Progenitor cell of endocrine pancreas (in vitro differentiated cells): ENCODE data around the gene WDR6. TPM values are rescaled to one million over a fixed set of nuclear protein-coding genes. Genes with fewer than 3 reads are reported as not detected.

Experiments
- DNase-seq: peaks from one replicate; pipeline ENCODE4 v3.0.0; 2021; ENCODE audit warnings: low spot score; ENCODE audit not compliant: unreplicated experiment
- H3K27ac Mint-ChIP-seq: 2 replicates; pipeline ENCODE4 v1.8.0; 2021; ENCODE audit warnings: mild to moderate bottlenecking, moderate library complexity, mixed read lengths
- H3K27me3 Mint-ChIP-seq: 2 replicates; pipeline ENCODE4 v1.8.0; 2021; ENCODE audit warnings: mixed read lengths
- H3K36me3 Mint-ChIP-seq: 2 replicates; pipeline ENCODE4 v1.8.0; 2022; ENCODE audit warnings: mixed read lengths; ENCODE audit not compliant: insufficient read depth
- H3K4me1 Mint-ChIP-seq: 2 replicates; pipeline ENCODE4 v1.8.0; 2021; ENCODE audit warnings: low read depth, mixed read lengths
- H3K4me3 Mint-ChIP-seq: 2 replicates; pipeline ENCODE4 v1.8.0; 2021; ENCODE audit warnings: low read depth, mild to moderate bottlenecking, moderate library complexity, mixed read lengths
- H3K9me3 Mint-ChIP-seq: 2 replicates; pipeline ENCODE4 v1.8.0; 2021; ENCODE audit warnings: low read depth, mixed read lengths
- microRNA-seq: library from miRNA; unstranded; fragments of <30 nt; microRNA quantifications from one replicate; pipeline ENCODE4 v1.1.0, GENCODE V29; 2020; ENCODE audit warnings: borderline number of aligned reads; ENCODE audit not compliant: unreplicated experiment
- total RNA-seq: library from RNA; stranded (reverse); gene quantifications from 2 replicates; pipeline ENCODE4 v1.2.1, GENCODE V29; 2021
- TF ChIP-seq, protein P1 (sequence below): fragments of 200-600 bp; sonication (generic); IDR thresholded peaks from one replicate; pipeline ENCODE4 v1.5.0; 2021; ENCODE audit warnings: antibody characterized with exemption, mild to moderate bottlenecking; ENCODE audit not compliant: unreplicated experiment

WDR6 gene
- total RNA-seq, 1 donor from 2014 or later: 414 TPM

- Mint-ChIP-seq H3K36me3 (peaks cover 25% of the 10 kb centered on the region), H3K27ac (no peak overlapping the region), H3K4me1 (no peaks in the 10 kb centered on the region), H3K4me3 (no peak overlapping the region), H3K27me3 (no peaks in the 10 kb centered on the region), H3K9me3 (no peaks in the 10 kb centered on the region)
- TF ChIP-seq, protein P1, sequence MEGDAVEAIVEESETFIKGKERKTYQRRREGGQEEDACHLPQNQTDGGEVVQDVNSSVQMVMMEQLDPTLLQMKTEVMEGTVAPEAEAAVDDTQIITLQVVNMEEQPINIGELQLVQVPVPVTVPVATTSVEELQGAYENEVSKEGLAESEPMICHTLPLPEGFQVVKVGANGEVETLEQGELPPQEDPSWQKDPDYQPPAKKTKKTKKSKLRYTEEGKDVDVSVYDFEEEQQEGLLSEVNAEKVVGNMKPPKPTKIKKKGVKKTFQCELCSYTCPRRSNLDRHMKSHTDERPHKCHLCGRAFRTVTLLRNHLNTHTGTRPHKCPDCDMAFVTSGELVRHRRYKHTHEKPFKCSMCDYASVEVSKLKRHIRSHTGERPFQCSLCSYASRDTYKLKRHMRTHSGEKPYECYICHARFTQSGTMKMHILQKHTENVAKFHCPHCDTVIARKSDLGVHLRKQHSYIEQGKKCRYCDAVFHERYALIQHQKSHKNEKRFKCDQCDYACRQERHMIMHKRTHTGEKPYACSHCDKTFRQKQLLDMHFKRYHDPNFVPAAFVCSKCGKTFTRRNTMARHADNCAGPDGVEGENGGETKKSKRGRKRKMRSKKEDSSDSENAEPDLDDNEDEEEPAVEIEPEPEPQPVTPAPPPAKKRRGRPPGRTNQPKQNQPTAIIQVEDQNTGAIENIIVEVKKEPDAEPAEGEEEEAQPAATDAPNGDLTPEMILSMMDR: no peak
- DNase-seq: no peak
Observed at GRCh38 chr3:49054344-49054862, 47.2 kb downstream of the WDR6 start.

DNA sequence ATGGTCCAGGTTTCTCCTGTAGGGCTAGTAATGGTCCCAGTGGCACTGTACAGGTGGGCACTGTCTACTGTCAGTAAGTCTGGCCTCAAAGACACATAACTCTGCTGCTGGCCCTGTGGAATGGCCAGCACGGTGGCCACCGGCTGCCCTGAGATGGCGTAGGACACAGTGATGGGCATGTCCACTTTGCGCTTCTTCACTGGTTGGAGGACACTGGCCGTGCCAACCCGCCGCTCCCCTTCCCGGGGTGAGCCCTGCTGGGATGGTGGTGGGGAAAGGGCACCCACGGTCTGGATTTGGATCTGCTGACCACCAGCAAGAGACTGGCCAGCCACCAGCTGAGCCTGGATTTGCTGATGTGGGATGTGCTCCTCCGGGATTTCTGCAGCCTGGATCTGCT lies 50.1 kb downstream of the WDR6 start:
- Mint-ChIP-seq H3K27ac (no peak overlapping the region), H3K36me3 (peaks cover 19% of the 10 kb centered on the region), H3K4me1 (no peaks in the 10 kb centered on the region), H3K27me3 (no peaks in the 10 kb centered on the region), H3K9me3 (no peaks in the 10 kb centered on the region), H3K4me3 (no peak overlapping the region)
- TF ChIP-seq, protein P1: no peak
- DNase-seq: no peak

DNA sequence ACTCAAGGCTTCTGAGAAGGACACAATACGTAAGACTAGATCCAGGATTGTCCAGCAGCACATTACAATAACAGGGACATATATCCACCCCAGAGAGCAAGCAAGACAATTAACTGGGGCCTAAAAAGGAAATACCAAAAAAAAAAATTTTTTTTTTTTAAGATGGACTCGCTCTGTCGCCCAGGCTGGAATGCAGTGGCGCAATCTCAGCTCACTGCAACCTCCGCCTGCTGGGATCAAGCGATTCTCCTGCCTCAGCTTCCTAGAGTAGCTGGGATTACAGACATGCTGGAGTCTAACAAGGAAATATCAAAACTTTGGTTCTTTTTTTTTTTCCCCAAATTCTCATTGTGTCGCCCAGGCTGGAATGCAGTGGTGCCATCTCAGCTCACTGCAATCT lies 50.8 kb downstream of the WDR6 start:
- no peak overlapping the region for H3K27ac Mint-ChIP-seq
- TF ChIP-seq, protein P1: no peak
- H3K4me1 Mint-ChIP-seq: no peaks in the 10 kb centered on the region
- H3K9me3 Mint-ChIP-seq: no peaks in the 10 kb centered on the region
- no peak overlapping the region for H3K4me3 Mint-ChIP-seq
- peaks cover 17% of the 10 kb centered on the region for H3K36me3 Mint-ChIP-seq
- DNase-seq: no peak
- no peaks in the 10 kb centered on the region for H3K27me3 Mint-ChIP-seq

Small RNA genes lying within 50 kb of the gene (microRNA-seq; reads per million reads assigned to microRNA genes)
- gene MIR191: 9,316 reads per million, percentile 92 among the genes with 10 or more reads in this experiment
- gene MIR425: 18,739 reads per million, percentile 97 among the genes with 10 or more reads in this experiment

Other genes with a start within 250 kb of the WDR6 start
- 30.0 and 34.5 TPM in 2 replicates for gene PRKAR2A, start 159.5 kb upstream of the WDR6 start, total RNA-seq
- gene SLC25A20, start 108.5 kb upstream of the WDR6 start, total RNA-seq: 14.2 and 17.1 TPM in 2 replicates
- 105 and 121 TPM in 2 replicates for gene ARIH2, start 88.5 kb upstream of the WDR6 start, total RNA-seq
- gene P4HTM, start 17.1 kb upstream of the WDR6 start, total RNA-seq: 45.3 and 48.4 TPM in 2 replicates
- 44.1 and 45.5 TPM in 2 replicates for gene DALRD3, start 11.2 kb downstream of the WDR6 start, total RNA-seq
- gene NDUFAF3, start 14.7 kb downstream of the WDR6 start, total RNA-seq: 46.1 and 49.5 TPM in 2 replicates
- gene IMPDH2, start 22.0 kb downstream of the WDR6 start, total RNA-seq: 197 and 206 TPM in 2 replicates
- 130 and 134 TPM in 2 replicates for gene QRICH1, start 86.7 kb downstream of the WDR6 start, total RNA-seq
- gene QARS1, start 97.4 kb downstream of the WDR6 start, total RNA-seq: 402 and 417 TPM in 2 replicates
- 76.2 and 81.1 TPM in 2 replicates for gene USP19, start 113.4 kb downstream of the WDR6 start, total RNA-seq
- gene LAMB2, start 125.7 kb downstream of the WDR6 start, total RNA-seq: 273 and 278 TPM in 2 replicates
- 28.6 and 29.8 TPM in 2 replicates for gene CCDC71, start 158.9 kb downstream of the WDR6 start, total RNA-seq
- 38.7 and 41.4 TPM in 2 replicates for gene KLHDC8B, start 164.2 kb downstream of the WDR6 start, total RNA-seq